ENCODE results near the gene NOL12.
"Not testable (repeated sequence)": the region's sequence is repeated elsewhere in the genome, so short reads cannot be mapped to it uniquely, and the experiment has no call there.

Gene NOL12, protein sequence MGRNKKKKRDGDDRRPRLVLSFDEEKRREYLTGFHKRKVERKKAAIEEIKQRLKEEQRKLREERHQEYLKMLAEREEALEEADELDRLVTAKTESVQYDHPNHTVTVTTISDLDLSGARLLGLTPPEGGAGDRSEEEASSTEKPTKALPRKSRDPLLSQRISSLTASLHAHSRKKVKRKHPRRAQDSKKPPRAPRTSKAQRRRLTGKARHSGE

DNA sequence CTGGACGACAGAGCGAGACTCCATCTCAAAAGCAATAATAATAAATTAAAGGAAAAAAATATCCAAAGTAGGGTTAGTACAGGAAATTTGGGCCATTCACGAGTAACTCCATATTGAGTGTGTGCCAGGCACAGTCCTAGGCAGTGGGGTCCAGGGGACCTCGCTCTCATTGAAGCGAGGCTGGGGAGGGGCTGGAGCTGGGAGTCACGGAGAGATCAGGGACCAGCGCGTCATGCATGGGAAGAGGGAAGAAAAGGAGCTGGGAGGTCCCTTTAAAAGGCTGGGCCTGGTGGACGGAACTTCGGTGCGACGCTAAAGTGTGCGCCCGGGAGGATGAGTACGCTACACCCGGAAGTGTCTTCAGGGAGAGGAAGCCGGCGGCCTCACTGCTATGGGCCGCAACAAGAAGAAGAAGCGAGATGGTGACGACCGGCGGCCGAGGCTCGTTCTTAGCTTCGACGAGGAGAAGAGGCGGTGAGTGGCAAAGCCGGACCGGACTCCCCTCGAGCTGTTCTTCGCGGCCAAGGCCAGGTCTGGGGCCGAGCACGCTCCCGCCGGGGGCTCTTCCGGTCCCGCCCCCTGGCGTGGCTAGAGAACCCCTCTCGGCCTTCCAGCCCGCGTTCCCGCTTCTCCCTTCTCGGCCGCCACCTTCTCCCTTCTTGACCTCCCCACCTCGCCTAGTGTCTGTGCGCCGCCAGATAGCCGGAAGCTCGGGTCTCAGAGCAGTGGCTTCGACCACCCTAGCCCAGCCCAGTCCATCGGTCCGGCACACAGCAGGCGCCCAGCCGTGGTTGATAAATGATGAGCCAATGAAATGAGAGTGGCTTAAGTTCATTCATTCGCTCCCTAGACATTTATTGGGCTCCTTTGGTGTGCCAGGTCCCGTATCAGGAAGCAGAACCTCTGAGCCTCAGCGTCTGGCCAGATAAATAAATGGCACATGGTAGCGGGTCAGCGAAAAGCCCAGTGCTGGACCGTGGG, at the start of gene NOL12:
Gene NOL12, plus strand, starts transcription at position 342 of the 981 bp plus-strand sequence. Its CDS starts 50 bp downstream, at position 392.
- peak; percentile 29 to 66 (median 58) for DNase-seq (ENCODE audit: low read depth in 4 of 4, low spot score in 1 of 4)

DNA sequence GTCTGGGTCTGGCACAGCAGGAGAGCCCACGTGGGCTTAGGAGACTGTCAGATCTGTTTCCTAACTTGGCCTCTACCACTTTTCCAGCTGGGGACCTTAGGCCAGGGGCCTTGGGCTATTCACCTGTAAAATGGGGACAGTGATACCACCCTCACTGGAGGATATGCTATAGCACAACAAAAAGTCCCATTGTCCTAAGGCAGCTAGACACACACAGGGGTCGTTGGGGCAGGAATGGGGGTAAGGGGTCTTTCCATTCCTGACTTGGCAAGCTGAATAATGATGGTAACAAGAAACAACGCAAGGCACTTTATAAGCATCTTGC, 49.2 kb upstream of the NOL12 start:
- DNase-seq (ENCODE audit: low read depth in 4 of 4, low spot score in 1 of 4) = no peak

DNA sequence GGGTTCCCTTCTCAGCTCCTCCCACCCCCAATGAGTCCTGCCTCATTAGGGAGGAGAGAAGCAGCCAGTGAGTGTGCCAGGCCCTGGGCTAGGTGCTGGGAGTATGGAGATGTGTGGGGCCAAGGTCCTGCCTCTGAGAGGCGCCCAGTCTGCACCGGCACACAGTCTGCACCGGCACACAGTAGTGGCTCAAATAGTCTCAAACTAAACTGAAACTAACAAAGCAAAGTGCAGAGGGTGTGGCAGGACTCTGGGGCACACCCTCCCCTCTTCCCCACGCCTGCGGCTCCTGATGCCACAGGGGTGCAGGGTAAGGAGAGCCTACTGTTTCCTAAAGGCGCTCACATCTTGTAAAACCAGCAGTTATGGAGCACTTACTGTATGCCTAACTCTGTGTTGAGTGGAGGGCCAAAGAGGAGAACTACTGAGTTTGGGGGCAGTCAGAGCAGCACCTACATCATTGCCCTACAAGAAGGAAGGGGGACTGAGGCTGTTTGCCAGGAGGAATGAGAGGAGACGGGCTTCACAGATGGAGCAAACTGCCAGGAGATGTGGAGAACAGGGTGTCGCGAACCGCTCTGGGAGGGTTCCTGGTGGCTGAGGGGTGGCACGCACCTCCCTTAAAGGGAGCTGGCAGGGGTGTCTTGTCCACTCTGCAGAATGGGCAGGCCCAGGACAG, 47.6 kb upstream of the NOL12 start:
- no peak for DNase-seq (ENCODE audit: low read depth in 4 of 4, low spot score in 1 of 4)

DNA sequence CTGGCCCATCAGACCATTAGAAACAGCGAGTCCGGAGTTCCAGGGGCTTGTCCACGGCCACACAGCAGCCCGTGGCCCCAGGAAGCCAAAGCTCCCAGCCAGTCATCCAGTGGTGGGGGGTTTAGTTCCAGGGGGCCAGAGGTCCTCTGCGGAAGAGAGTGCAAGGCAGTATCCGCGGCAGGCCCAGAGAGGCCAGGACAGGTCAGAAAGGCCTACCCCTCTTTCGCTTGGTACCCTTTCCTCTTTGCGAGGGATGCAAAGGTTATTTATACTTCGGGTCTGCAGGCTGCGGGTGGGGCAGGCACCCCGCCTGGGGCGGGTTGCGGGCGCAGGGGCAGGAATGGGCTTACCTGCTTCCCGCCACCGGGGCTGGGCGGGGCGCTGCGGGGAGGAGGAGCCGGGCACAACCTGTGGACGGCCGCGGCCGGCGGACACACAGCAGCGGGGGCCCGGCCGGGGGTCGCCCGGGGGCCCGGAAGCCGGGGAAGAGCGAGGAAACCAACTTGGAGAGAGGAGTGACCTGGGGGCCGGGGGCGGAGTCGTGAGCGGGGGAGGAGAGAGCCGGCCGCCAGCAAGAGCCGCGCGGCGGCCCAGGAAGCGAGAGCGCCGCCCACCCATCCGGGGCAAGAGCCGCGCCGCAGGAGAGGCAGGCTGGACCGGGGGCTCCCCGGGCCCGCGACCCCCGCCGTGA, 46.9 kb upstream of the NOL12 start, which contains the start of gene SH3BP1:
Gene SH3BP1, plus strand, starts transcription at position 600 of the 691 bp plus-strand sequence. CDS start 119 bp downstream, outside the sequence.
- peak in 1 of 4 experiments; percentile 55 for DNase-seq (ENCODE audit: low read depth in 4 of 4, low spot score in 1 of 4)

DNA sequence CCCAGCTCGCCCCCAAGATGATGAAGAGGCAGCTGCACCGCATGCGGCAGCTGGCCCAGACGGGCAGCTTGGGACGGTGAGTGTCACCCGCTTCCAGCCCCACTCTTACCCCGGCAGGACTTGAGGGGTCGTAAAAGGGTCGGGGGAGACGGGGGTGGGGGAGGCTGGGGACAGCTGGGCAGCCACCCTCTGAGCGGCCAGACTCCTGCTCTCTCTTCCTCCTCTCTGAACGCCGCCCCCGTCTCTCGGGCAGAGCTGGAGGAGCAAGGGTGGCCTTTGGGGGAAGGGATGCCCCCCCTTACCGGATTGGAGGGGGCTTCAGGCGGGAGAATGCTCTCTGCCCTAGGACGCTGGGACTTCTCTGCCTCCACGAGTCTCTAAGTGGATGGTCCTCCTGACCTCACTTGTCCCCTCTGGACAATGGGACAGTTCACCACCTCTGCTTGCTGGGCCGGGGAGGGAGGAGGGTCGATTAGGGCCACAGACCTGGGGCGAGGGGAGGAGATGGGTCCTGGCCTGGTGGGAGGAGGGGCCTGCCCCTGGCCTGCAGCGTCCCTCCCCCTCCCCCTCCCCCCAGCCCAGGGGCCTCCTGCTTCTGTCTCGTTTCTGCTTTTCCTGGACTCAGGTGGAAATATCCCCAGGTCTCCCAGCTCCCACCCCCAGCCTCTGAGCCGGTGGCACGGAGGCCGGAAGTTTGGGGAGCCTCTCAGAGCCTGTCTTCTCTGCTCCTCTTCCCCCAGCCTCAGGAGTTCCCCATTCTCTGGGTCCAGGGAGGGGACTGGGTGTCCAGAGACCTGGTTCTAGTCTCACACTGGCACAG, 46.2 kb upstream of the NOL12 start:
- DNase-seq (ENCODE audit: low read depth in 4 of 4, low spot score in 1 of 4) = no peak

DNA sequence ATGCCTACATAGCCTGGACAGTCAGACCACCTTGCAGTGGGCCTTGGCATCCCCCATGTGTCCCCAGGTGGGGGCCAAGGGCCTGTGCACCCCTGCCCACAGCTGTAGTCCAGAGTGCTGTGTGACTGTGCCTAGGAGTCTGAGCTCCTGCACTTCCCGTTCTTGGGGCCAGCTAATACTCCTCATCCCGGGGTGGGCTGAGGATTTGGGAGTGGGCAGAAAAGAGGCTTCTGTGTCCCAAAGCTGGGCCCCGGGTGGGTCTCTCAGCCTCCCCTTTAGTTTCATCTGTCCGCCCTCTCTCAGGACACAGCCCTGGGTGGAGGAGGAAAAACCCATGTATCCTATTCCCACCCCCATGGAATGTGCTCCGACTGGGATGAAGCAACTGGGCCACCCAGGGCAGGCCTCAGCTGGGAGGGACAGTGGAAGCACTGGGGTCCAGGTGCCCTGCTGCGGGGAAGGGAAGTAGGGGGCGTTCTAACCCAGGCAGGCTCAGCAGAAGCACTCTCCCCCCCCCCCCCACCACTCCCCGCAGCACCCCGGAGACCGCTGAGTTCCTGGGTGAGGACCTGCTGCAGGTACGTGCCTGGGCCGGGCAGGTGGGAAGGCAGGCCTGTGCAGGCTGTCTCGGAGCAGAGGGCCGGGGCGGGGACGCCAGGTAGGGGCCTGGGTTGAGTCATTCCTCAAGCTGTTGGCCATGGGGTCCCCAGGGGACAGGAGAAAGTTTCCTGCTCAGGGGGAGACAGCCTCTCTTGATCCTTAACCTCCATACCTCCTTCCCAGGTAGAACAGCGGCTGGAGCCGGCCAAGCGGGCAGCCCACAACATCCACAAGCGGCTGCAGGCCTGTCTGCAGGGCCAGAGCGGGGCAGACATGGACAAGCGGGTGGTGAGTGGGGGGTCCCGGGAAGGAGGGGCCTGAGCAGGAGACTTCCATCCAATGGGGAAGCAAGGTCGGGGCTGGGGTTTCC, 45.3 kb upstream of the NOL12 start:
- no peak for DNase-seq (ENCODE audit: low read depth in 4 of 4, low spot score in 1 of 4)

DNA sequence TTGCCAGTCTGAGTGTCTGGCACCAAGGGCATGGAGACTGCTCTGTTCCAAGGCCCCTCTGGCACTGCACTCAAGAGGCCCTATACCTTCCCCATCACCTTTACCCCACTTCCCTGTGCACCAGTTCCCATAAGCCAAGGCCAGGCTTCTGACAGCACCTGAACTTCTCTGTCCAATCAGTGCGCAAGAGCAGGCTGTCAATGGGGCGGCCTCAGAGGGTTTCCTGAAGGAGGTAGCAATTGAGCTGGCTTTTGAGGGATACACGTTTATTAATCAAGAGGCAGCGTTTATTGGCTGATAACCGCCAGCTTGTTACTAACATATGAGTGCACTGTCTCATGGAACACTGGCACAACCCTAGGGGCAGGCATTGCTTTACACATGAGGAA, 44.6 kb upstream of the NOL12 start:
- DNase-seq (ENCODE audit: low read depth in 4 of 4, low spot score in 1 of 4) = no peak

DNA sequence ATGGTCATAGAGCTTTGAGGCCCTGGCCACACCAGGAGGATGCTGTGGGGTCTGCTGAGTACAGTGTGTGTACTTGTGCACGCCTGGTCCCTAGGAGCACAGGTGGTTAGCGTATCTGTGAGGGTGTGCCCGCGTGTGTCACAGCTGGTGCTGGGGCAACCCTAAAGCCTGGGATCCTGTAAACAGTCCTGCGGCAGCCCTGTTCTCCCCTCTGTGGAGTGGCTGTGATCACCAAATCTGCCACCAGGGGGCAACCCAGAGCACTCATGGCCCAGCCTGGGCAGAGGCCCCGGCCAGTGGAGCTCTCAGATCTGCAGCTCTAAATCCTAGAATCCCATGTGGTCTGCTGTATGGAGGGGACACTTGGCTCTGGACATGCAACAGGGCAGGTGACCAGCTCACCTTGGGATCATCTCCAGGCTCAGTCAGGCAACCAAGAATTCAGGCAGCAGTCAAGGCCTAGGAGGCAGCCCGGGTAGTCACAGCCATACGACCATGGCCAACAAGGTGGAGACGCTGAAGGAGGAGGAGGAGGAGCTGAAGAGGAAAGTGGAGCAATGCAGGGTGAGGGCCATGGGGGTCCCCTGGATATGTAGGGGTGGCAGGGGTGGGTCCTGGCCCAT, 42.8 kb upstream of the NOL12 start:
- DNase-seq (ENCODE audit: low read depth in 4 of 4, low spot score in 1 of 4) = peak; percentile 80 to 93 (median 82)

DNA sequence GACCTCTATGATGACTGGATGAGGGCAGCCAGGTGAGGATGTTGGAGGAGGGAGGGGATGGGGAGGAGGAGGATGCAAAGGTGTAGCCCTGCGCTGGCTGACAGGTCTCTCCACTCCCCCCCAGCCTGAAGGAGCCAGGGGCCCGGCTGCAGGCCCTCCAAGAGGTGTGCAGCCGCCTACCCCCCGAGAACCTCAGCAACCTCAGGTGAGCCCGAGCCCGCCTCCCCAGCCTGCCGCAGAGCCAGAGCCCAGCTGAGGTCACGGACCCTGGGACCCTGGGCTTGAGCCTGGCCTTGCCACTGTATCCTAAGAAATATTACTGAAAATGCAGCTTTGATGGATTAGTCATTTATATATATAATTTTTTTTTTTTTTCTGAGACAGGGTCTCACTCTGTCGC, 38.8 kb upstream of the NOL12 start:
- no peak for DNase-seq (ENCODE audit: low read depth in 4 of 4, low spot score in 1 of 4)

DNA sequence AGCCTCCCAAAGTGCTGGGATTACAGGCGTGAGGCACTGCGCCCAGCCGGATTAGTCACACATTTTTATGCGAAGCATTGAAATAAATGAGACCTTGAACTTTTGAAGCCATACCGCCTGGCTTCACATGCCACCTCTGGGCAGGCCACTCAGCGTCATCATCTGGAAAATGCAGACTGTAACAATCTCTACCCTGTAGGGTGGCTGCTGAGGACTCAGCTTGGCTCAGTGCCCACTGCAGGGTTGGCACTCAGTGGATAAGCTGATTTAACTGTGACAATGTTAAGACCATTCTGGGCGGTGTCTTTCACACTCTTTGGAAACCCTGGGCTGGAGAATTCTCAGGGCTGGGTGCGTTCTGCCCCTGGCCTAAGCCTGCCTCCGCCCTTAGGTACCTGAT, 38.2 kb upstream of the NOL12 start:
- no peak for DNase-seq (ENCODE audit: low read depth in 4 of 4, low spot score in 1 of 4)

DNA sequence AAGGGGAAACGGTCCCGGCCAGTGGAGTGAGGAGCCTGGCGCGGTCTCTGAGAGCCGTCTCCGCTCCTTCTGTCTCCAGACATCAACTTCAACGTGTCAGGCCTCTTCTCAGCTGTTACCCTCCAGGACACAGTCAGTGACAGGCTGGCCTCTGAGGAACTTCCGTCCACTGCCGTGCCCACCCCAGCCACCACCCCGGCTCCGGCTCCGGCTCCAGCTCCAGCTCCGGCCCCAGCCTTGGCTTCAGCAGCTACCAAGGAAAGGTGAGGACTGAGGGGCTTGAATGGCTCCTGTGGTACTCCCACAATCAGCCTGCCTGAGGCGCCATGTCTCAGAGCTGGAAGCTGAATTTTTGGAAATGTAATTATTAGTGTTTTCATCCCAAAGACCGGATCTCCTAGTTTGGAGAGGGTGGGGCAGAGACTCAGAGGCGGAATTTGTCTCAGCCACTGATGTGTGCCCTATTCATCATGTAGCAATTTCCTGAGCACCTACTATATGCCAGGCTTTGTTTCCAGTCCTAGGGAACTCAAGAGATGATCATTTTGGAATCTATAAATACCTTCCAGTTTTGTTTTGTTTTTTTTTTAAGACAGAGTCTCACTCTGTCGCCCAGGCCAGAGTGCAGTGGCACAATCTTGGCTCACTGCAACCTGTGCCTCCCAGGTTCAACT, 35.5 kb upstream of the NOL12 start:
- DNase-seq (ENCODE audit: low read depth in 4 of 4, low spot score in 1 of 4) = no peak

DNA sequence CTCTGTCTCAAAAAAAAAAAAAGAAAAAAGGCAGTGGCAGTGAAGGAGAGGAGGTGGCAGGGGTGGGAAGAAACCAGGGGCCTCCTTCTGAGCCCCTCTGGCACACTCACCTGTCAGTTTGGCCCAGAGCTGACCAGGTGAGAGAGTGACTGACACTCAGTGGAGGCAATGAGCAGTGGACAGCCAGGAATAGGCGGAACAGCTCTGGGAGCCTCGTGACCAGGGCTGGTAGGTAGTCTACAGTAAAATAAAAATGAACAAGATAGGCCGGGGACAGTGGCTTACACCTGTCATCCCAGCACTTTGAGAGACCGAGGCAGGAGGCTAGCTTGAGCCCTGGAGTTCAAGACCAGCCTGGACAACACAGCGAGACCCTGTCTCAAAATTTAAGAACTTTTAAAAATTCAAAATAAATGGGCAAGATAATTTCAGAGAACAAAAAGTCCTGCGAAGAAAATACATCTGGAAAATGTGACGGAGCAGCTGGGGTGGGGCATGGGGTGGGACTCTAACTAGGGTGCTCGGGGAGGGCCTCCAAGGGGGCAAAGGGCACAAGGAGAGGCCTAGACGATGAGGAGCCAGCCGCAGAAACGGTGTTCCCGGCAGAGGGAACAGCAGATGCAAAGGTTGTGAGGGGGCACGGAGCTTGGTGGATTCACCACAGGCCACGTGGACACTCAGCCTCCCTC, 31.4 kb upstream of the NOL12 start:
- no peak for DNase-seq (ENCODE audit: low read depth in 4 of 4, low spot score in 1 of 4)

DNA sequence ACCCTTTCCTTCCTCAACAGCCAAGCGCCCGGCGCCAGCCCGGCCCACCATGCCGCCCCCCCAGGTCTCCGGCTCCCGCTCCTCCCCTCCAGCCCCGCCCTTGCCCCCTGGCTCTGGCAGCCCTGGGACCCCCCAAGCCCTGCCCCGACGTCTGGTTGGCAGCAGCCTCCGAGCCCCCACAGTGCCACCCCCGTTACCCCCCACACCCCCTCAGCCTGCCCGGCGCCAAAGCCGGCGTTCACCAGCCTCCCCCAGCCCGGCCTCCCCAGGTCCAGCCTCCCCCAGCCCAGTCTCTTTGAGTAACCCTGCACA, 30.9 kb upstream of the NOL12 start:
- DNase-seq (ENCODE audit: low read depth in 4 of 4, low spot score in 1 of 4) = no peak

DNA sequence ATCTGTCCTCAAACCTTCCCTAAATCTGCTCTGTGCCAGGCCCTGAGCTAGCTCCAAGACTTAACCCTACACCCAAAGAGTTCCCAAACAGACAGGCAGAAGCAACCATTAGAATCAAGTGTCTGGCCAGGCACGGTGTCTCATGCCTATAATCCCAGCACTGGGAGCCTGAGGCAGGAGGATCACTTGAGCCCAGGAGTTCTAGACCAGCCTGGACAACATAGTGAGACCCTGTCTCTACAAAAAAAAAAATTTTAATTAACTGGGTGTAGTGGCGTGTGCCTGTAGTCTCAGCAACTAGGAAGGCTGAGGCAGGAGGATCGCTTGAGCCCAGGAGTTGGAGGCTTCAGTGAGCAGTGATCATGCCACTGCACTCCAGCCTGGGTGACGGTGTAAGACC, 29.6 kb upstream of the NOL12 start:
- DNase-seq (ENCODE audit: low read depth in 4 of 4, low spot score in 1 of 4) = not testable (repeated sequence)

DNA sequence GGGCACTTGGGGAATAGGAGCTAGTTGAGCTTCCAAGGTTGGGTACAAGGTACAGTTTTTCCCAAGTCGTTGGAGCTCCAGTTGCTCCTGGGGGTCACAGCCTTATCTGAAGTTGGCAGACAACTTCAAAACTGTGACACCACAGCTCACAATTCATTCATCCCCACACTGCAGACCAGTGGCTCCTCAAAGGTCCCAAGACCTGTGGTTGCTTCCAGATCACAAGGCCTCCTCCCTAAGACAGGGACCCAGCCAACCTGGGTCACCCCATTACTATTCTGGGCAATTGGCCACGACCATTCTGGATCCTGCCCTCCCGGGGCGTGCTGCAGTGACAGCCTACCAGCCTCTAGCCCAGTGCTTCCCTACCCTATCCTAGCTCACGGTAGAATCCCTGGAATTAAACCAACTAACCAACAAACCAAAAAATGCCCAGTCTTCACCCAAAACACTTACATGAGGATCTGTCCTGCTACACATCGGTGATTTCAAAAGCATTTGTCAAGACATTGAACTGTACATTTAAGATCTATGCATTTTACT, 28.5 kb upstream of the NOL12 start:
- DNase-seq (ENCODE audit: low read depth in 4 of 4, low spot score in 1 of 4) = no peak

DNA sequence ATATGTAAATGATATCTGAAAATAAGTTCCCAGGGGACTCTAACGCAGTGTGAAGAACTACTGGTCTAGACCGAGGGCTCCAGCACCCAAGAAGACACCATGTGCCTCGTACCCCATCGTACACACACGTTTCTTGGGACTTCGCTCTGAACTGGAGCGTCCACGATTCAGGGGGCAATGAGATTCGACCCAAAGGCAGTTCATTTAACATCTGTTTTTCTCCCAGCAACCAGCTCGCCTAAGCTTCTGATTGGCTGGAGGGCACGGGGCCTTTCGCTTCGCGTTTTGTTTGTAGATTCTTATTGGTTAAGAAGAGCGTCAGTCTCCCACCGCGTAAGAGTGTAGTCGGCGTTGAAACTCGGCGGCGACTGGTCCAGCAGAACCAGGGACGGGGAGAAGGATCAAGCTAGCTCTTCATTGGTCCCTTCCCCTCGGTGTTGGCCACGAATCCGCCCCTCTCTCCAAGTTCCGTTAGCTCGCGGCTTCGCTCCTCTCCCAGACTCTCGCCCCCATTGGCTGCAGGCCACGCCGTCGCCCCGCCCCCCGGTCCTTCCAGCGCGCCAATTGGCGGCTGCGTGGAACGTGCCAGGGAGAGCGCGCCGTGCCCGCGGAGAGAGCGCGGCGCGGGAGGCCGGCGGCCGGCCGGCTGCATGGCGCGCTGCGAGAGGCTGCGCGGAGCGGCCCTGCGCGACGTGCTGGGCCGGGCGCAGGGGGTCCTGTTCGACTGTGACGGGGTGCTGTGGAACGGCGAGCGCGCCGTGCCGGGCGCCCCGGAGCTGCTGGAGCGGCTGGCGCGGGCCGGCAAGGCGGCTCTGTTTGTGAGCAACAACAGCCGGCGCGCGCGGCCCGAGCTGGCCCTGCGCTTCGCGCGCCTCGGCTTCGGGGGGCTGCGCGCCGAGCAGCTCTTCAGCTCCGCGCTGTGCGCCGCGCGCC, 27.7 kb upstream of the NOL12 start, which contains the start of gene PDXP:
Gene PDXP, plus strand, starts transcription at position 591 of the 933 bp plus-strand sequence. Its CDS starts 60 bp downstream, at position 651.
- DNase-seq (ENCODE audit: low read depth in 4 of 4, low spot score in 1 of 4) = peak; percentile 95 to 98 (median 95)

Data from stimulated activated CD4-positive, alpha-beta T cell treated with anti-CD3 and anti-CD28 coated beads, Interleukin-1b, Interleukin-23, amount 100 ng/mL, for 24 hours (primary cell).